Epithelial cell of alveolus of lung (primary cell): Measurements from ENCODE around the gene ARMC10. TPM values are rescaled to one million over a fixed set of nuclear protein-coding genes. Genes with fewer than 3 reads are reported as not detected.

Experiments used
- total RNA-seq: library from RNA; depleted of rRNA; stranded (reverse); fragments of >200 nt; gene quantifications from 2 replicates; pipeline ENCODE4 v1.2.1, GENCODE V29; 2015

Gene ARMC10
- total RNA-seq: 22.8 and 23.7 TPM in 2 replicates

GRCh38 chr7:103074519-103075336, at the start of gene ARMC10, which contains the start of gene FBXL13:
Gene ARMC10, plus strand, starts transcription at chr7:103075140. Its CDS starts 133 bp downstream, at chr7:103075273.
Gene FBXL13, minus strand, starts transcription at chr7:103074796.

Other genes starting within 250 kb of the ARMC10 start
- 70.3 and 455 TPM in 2 replicates for gene LRRC17, start 162.1 kb upstream of the ARMC10 start, total RNA-seq
- 0.16 and 0.39 TPM in 2 replicates for gene FBXL13, start 344 bp upstream of the ARMC10 start, total RNA-seq
- 3.2 and 5.2 TPM in 2 replicates for gene NAPEPLD, start 74.0 kb downstream of the ARMC10 start, total RNA-seq
- gene PMPCB, start 222.3 kb downstream of the ARMC10 start, total RNA-seq: 43.6 and 69.6 TPM in 2 replicates